GM21423 (cell line): ENCODE measurements around the gene PLCG1.
"Not testable (repeated sequence)": the region's sequence is repeated elsewhere in the genome, so short reads cannot be mapped to it uniquely, and the experiment has no call there.

Experiments used
- ATAC-seq: cut with Tn5 transposase; IDR thresholded peaks from one replicate; pipeline ENCODE4 v1.9.1; 2021; ENCODE audit warnings: mild to moderate bottlenecking, moderate library complexity; ENCODE audit not compliant: unreplicated experiment

Gene PLCG1

DNA sequence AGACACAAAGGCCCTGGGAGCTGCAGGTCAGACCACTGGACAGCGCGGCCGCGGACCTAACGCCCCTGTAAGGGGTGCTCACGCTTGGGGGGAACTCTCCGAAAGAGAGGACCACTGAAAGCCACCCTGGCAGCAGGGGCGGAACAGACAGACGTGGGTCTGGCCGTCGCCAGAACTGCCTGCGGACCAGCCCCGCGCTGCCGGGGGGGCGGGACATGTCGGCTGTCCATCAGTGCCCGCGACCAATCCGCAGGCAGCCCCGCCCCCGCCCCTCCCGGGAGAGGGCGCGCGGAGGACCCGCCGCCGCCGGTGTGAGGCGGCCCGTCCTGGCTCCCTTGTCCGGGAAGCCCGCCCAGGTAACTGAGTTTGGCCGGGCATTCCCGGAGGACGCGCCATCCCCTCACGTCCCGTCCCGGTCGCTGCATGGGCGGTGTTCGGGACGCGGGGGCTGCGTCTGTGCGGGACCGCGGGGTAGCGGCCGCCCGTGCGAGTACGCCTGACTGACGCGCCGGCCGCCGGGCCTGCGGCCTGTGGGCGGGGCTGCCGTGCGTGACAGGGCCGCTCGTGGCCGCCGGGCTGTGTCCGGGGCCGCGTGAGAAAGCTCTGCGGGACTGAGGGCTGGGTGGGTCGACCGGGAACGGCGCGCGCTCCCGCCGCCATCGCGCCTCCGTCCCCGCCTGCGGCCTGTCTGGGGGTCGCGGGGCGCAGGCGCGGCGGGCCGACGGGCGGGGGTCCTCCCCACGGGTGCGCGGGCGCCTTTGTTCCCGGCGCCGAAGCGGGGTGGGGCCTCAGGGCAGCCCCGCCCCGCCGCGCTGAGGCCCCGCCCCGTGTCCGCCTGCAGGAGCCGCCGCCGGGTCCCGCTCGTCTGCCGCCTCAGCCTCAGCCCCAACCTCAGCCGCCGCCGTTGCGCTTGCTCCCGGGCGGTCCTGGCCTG, at the start of gene PLCG1:
PLCG1 (plus strand) TSS at position 864 of the 934 bp plus-strand sequence. CDS start 99 bp downstream, outside the sequence.
- peak; percentile 49 for ATAC-seq

GRCh38 chr20:41087777-41088176, 49.6 kb upstream of the PLCG1 start:
- ATAC-seq, result no peak

- ATAC-seq, result no peak
These were observed 47.8 kb upstream of the PLCG1 start for GRCh38 chr20:41089555-41089954.

GRCh38 chr20:41091927-41092326, 45.4 kb upstream of the PLCG1 start:
- no peak for ATAC-seq

GRCh38 chr20:41094353-41095055, 42.8 kb upstream of the PLCG1 start:
- ATAC-seq, result no peak

DNA sequence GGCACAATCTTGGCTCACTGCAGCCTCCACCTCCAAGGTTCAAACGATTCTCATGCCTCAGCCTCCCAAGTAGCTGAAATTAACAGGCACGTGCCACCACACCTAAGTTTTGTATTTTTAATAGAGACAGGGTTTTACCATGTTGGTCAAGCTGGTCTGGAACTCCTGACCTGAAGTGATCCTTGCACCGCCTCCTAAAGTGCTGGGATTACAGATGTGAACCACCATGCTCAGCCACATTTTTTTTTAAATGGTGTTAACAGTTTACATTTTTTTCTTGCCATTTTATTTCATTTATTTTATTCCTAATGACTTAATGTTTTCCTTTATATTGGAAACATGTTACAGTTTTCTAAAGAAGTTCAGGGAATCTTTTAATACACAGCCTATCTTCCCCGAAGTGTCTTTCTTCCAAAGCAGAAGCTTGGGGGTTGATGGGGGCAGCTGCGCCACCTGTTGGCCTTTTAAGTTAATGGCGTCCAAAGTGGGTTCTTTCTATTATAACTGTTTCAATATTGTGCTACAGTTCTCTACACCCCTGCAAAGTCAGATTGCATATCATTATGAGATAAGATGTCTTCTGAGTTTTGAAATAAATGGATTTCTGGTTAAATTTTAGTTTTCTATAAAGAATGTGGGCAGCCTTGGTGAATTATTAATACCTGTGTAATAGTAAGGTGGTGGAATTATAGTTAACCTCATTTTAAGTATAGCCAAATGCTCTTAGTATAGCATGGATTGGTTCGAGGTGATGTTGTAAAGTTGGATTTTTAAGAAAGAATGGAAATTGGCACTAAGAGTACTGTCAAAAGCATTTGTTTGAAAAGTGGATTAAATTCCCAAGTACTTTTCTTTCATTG, 42.0 kb upstream of the PLCG1 start:
- ATAC-seq, result no peak

DNA sequence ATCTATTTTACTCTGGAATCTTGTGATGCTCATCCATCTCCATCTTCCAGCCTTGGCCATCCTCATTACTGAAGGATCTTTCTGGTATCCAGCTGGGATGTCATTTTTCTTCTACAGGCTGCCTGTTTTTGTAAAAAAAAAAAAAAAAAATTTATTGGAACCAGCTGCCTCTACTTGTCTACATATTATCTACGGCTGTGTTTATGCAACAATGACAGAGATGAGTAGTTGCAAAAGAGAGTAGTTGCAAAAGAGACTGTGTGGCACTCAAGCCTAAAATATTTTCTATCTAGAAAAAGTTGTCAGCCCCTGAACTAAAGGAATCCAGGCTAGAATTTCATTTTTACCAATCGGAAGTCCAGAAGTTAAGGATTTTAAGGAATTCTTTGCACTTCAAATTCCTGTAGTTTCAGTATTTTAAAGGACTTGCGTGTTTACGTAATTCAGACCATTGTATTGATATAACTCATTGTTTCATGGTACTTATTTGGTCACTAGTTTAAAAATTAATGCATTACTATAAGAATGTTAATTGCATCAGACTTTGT, 38.6 kb upstream of the PLCG1 start:
- no peak for ATAC-seq

DNA sequence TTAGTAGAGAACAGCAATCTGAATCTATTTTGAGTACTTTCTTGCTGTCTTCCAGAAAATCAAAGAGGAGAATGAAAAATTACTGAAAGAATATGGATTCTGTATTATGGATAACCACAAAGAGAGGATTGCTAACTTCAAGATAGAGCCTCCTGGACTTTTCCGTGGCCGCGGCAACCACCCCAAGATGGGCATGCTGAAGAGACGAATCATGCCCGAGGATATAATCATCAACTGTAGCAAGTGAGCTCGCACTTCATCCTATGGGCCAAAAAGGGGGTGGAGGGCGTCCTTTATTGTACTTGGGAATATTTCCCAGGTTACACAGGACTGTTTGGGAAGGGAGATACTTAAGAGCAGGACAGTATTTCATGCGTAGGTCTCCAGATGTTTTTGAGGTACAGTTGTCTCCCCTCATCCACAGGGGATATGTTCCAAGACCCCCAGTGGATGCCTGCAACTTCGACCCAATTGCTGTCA, 37.3 kb upstream of the PLCG1 start:
- no peak for ATAC-seq

- ATAC-seq, result no peak
These were observed 35.7 kb upstream of the PLCG1 start for GRCh38 chr20:41101660-41102059.

- ATAC-seq, result no peak
These were observed 28.8 kb upstream of the PLCG1 start for GRCh38 chr20:41108531-41108930.

DNA sequence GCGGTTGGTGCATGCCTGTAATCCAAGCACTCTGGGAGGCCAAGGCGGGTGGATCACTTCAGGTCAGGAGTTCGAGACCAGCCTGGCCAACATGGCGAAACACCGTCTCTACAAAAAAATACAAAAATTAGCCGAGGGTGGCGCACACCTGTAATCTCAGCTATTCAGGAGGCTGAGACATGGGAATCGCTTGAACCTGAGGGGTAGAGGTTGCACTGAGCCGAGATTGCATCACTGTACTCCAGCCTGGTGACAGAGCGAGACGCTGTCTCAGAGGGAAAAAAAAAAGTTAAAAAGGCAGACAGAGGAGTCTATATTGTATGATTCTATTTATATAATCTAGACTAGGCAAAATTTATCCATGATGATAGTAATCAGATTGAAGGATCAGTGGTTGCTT, 27.3 kb upstream of the PLCG1 start:
- ATAC-seq, result no peak

GRCh38 chr20:41110930-41111577, 26.3 kb upstream of the PLCG1 start:
- peak; percentile 46 for ATAC-seq

- peak; percentile 31 for ATAC-seq
These were observed 25.8 kb upstream of the PLCG1 start for GRCh38 chr20:41111578-41111951.

GRCh38 chr20:41116282-41116956, 20.9 kb upstream of the PLCG1 start:
- ATAC-seq, result no peak

DNA sequence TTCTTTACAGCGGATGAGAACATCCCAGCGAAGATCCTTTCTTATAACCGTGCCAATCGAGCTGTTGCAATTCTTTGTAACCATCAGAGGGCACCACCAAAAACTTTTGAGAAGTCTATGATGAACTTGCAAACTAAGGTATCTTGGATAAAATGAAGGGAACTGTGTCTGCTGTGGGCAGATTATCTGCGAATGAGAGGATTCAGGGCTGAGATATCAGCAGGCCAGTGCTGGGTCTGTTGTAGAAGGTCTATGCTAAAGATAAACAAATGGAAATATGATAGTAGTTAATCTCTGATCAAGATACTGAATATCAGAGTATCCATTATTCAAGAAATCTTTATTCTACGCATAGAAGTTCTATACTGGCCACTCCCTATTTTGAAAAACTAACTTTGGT, 19.2 kb upstream of the PLCG1 start:
- not testable (repeated sequence) for ATAC-seq

GRCh38 chr20:41118632-41119031, 18.7 kb upstream of the PLCG1 start:
- no peak for ATAC-seq

GRCh38 chr20:41119614-41120561, 17.5 kb upstream of the PLCG1 start:
- no peak for ATAC-seq

DNA sequence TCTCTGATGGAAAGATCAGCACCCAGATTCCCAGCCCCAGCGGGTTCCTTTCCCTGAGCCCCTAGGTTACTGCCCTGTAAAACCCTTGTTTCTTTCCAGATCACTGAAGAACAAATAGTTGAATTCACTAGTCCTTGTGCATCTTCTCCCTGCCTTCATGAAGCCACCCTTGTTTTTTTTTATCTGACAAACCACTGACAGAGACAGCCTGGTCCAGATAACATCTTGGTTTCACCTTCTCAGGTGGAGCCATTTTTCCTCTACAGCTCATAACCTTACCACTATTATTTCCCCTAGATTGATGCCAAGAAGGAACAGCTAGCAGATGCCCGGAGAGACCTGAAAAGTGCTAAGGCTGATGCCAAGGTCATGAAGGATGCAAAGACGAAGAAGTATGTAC, 15.9 kb upstream of the PLCG1 start:
- no peak for ATAC-seq

GRCh38 chr20:41123631-41124030, 13.7 kb upstream of the PLCG1 start:
- ATAC-seq, result no peak
